RWPE2 (cell line): ENCODE measurements around the gene PSTPIP1.
A peak's percentile ranks its signal among the peaks of the same experiment; 100 is the strongest.

Source experiments
- ATAC-seq: fragments of 200-7000 bp; cut with Tn5 transposase; 3 replicates; pipeline ENCODE4 v1.9.1; 2021; ENCODE audit warnings: low read depth
- DNase-seq: peaks from one replicate; pipeline ENCODE4 v3.0.0-alpha.2; 2020; ENCODE audit warnings: low spot score
- H3K27ac ChIP-seq: fragments of 450-650 bp; 2 replicates; pipeline ENCODE4 v1.5.1; 2017; ENCODE audit warnings: mild to moderate bottlenecking; ENCODE audit not compliant: poor library complexity, severe bottlenecking
- H3K27me3 ChIP-seq: fragments of 250-450 bp; sonication (Bioruptor Pico); 2 replicates; pipeline ENCODE4 v1.5.1; 2021; ENCODE audit warnings: mild to moderate bottlenecking, moderate library complexity; ENCODE audit not compliant: insufficient read depth, poor library complexity, severe bottlenecking
- H3K36me3 ChIP-seq: fragments of 250-450 bp; sonication (Bioruptor Pico); 2 replicates; pipeline ENCODE4 v1.5.1; 2020; ENCODE audit warnings: low read depth, mild to moderate bottlenecking, moderate library complexity
- H3K4me1 ChIP-seq: fragments of 250-450 bp; sonication (Bioruptor Pico); 2 replicates; pipeline ENCODE4 v1.5.1; 2021; ENCODE audit warnings: mild to moderate bottlenecking, moderate library complexity; ENCODE audit not compliant: insufficient read depth, poor library complexity, severe bottlenecking
- H3K4me3 ChIP-seq: fragments of 250-450 bp; sonication (Bioruptor Pico); 2 replicates; pipeline ENCODE4 v1.5.1; 2021; ENCODE audit warnings: mild to moderate bottlenecking, moderate library complexity; ENCODE audit not compliant: severe bottlenecking
- H3K9me3 ChIP-seq: fragments of 250-450 bp; sonication (Bioruptor Pico); 2 replicates; pipeline ENCODE4 v1.5.1; 2021; ENCODE audit warnings: mild to moderate bottlenecking, moderate library complexity; ENCODE audit not compliant: severe bottlenecking
- TF ChIP-seq, protein P1 (sequence below): fragments of 450-650 bp; IDR thresholded peaks from one replicate; pipeline ENCODE4 v1.5.1; 2017; ENCODE audit warnings: mild to moderate bottlenecking, moderate library complexity; ENCODE audit not compliant: poor library complexity, severe bottlenecking

PSTPIP1 gene

DNA sequence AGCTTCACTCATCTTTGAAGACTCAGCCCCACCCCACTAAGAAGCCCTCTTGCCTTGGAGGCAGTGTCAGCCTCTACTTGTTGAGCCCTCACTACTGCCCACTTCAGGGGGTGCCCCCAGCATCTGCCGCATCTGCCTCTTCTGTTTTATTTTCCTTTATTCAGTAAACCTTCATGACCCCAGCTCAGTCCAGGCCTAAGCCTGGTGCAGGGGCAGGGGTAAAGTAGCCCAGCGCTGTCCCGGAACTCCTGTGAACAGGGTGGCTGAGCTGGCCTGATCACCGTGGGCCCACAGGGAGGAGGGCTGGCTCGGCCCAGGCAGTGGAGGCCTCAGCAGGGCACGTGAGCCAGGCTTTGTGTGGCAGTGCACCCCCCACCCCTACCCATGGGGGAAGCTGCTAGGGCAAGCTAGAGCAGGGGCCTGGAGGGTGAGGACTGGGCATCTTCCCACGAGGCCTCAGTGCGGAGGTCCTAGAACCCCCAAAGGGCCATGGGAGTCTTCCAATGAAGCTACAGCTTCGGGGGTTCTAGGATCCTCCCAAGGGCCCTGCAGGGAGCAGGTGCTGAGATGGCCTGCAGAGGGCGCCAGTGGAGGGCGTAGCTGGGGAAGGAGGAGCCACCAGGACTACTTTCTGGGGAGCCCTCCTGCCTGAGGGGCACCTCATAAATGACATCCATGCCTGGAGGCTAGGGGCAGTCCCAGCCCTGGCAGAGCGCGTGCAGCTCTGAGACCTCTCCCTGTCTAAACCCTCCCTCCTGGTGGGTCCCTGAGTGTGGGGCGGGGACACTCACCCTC lies 40.0 kb downstream of the PSTPIP1 start:
- H3K27me3 ChIP-seq: no peaks in the 10 kb centered on the region
- TF ChIP-seq, protein P1, sequence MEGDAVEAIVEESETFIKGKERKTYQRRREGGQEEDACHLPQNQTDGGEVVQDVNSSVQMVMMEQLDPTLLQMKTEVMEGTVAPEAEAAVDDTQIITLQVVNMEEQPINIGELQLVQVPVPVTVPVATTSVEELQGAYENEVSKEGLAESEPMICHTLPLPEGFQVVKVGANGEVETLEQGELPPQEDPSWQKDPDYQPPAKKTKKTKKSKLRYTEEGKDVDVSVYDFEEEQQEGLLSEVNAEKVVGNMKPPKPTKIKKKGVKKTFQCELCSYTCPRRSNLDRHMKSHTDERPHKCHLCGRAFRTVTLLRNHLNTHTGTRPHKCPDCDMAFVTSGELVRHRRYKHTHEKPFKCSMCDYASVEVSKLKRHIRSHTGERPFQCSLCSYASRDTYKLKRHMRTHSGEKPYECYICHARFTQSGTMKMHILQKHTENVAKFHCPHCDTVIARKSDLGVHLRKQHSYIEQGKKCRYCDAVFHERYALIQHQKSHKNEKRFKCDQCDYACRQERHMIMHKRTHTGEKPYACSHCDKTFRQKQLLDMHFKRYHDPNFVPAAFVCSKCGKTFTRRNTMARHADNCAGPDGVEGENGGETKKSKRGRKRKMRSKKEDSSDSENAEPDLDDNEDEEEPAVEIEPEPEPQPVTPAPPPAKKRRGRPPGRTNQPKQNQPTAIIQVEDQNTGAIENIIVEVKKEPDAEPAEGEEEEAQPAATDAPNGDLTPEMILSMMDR: peak; percentile 73
- no peak overlapping the region for H3K4me3 ChIP-seq
- H3K9me3 ChIP-seq: no peaks in the 10 kb centered on the region
- ATAC-seq (no peak; the same call in 2 of the 3 replicates), DNase-seq (peak; percentile 68)
- H3K4me1 ChIP-seq: no peaks in the 10 kb centered on the region
- H3K36me3 ChIP-seq: no peaks in the 10 kb centered on the region
- H3K27ac ChIP-seq: no peak overlapping the region

DNA sequence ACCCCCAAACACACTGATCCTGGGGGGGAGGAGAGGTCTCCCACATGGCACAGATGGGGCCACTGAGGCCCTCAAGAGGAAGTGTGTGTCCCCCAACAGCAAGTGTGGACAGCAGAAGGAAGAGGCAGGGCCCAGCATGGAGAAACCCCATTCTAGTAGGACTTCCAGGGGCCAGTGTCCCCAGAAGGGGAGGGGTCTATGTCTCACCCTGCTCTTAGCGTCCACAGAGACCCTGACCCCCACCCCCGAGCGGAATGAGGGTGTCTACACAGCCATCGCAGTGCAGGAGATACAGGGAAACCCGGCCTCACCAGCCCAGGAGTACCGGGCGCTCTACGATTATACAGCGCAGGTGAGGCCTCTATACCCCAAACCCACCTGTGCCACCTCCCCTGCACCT lies 40.7 kb downstream of the PSTPIP1 start:
- DNase-seq (no peak), ATAC-seq (no peak)
- no peaks in the 10 kb centered on the region for H3K27me3 ChIP-seq
- no peak overlapping the region for H3K4me3 ChIP-seq
- TF ChIP-seq, protein P1: no peak
- no peaks in the 10 kb centered on the region for H3K4me1 ChIP-seq
- H3K36me3 ChIP-seq: no peaks in the 10 kb centered on the region
- no peaks in the 10 kb centered on the region for H3K9me3 ChIP-seq
- H3K27ac ChIP-seq: no peak overlapping the region

DNA sequence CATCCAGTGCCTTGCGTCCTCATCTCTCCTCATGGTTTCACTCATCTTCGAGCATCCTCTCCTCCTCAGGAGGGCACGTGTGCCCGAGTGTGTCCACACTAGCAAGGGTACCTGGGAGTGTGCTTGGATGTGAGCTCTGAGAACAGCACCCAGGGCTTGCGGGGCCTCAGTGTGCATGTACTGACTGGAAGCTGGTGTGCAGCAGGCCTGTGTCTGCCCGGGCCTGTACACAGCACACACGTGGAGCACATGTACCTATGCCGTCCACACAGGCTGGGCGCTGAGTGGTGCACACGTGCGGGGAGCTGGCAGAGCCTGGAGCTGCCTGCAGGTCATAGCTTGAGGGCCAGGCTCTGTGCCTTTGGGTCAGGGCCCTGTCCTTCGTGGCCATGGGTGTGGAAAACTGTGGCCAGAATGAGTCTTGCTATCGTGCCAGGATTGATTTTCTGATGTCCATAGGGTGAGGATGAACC lies 41.1 kb downstream of the PSTPIP1 start:
- peak; percentile 65 for DNase-seq
- TF ChIP-seq, protein P1: no peak
- no peaks in the 10 kb centered on the region for H3K4me1 ChIP-seq
- H3K36me3 ChIP-seq: no peaks in the 10 kb centered on the region
- no peaks in the 10 kb centered on the region for H3K27me3 ChIP-seq
- H3K27ac ChIP-seq: no peak overlapping the region
- no peak overlapping the region for H3K4me3 ChIP-seq
- no peaks in the 10 kb centered on the region for H3K9me3 ChIP-seq
- no peak for ATAC-seq

DNA sequence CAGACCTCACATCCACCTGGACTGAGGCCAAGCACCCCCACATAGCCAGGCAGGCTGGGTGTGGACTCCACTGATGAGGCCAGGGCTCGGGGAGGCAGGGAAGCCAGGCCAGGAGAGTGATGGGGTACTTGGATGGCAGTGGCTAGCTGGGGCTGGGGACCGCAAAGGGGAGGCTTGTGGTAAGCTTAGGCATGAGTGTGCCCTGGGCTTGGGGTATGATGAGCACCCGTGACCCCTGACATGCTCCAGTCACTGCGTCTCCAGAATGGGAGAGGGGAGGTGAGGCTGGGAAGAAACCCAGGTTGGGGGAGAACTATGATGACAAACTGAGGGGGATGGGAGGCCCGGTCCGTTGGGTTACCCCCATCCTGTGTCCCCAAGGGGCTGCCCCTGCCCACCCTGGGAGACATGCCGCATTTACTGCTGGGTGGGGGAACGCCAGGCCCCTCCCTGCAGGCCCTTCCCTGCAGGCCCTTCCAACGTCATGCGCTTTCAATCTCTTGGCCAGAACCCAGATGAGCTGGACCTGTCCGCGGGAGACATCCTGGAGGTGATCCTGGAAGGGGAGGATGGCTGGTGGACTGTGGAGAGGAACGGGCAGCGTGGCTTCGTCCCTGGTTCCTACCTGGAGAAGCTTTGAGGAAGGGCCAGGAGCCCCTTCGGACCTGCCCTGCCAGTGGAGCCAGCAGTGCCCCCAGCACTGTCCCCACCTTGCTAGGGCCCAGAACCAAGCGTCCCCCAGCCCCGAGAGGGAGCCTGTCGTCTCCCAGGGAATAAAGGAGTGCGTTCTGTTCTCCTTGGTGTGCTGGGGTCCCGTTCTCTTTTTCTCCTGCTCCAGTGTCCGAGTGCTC lies 41.8 kb downstream of the PSTPIP1 start:
- H3K36me3 ChIP-seq: no peaks in the 10 kb centered on the region
- no peak overlapping the region for H3K27ac ChIP-seq
- TF ChIP-seq, protein P1: no peak
- H3K27me3 ChIP-seq: no peaks in the 10 kb centered on the region
- no peak overlapping the region for H3K4me3 ChIP-seq
- DNase-seq: peak; percentile 73
- H3K4me1 ChIP-seq: no peaks in the 10 kb centered on the region
- ATAC-seq: no peak
- no peaks in the 10 kb centered on the region for H3K9me3 ChIP-seq
